Activated B cell treated with CpG ODN at 0.5 μM for 24 hours (primary cell): ENCODE results near the gene PAIP2B. TPM values are rescaled to one million over a fixed set of nuclear protein-coding genes. Genes with fewer than 3 reads are reported as not detected.

ENCODE experiments used
- ATAC-seq: fragments of 200-7000 bp; cut with Tn5 transposase; one replicate; pipeline ENCODE4 v1.10.0; 2021; ENCODE audit warnings: low read depth, mild to moderate bottlenecking, moderate library complexity
- CTCF ChIA-PET: fragments of 350-600 bp; sonication (Branson Sonifier 250); formaldehyde crosslinking; loops from one replicate; lab custom pipeline; 2021; ENCODE audit warnings: antibody characterized with exemption; lab: Charles Lee
- POLR2A ChIA-PET: fragments of 350-600 bp; sonication (Branson Sonifier 250); formaldehyde crosslinking; loops from one replicate; lab custom pipeline; 2021; ENCODE audit warnings: antibody characterized with exemption; lab: Charles Lee
- DNase-seq: peaks from one replicate; pipeline ENCODE4 v3.0.0; 2022
- H3K27ac Mint-ChIP-seq: one replicate; pipeline ENCODE4 v1.8.0; 2020; ENCODE audit warnings: mixed read lengths
- H3K27me3 Mint-ChIP-seq: one replicate; pipeline ENCODE4 v1.8.0; 2021; ENCODE audit warnings: mixed read lengths
- H3K36me3 Mint-ChIP-seq: one replicate; pipeline ENCODE4 v1.8.0; 2021; ENCODE audit warnings: low read depth, mixed read lengths
- H3K4me1 Mint-ChIP-seq: one replicate; pipeline ENCODE4 v1.8.0; 2021; ENCODE audit warnings: mixed read lengths
- H3K4me3 Mint-ChIP-seq: one replicate; pipeline ENCODE4 v1.8.0; 2020; ENCODE audit warnings: mild to moderate bottlenecking, mixed read lengths
- H3K9me3 Mint-ChIP-seq: one replicate; pipeline ENCODE4 v1.8.0; 2020; ENCODE audit warnings: mixed read lengths
- intact Hi-C: fragments of 100-400 bp; cut with micrococcal nuclease; formaldehyde crosslinking; loops from one replicate; pipeline ENCODE4 v1.15.1; 2024
- total RNA-seq: library from RNA; stranded (reverse); gene quantifications from 2 replicates; pipeline ENCODE4 v1.2.3, GENCODE V29; 2022
- TF ChIP-seq, protein P1 (sequence below): fragments of 200-600 bp; IDR thresholded peaks from one replicate; pipeline ENCODE4 v1.8.0; 2022; ENCODE audit warnings: antibody characterized with exemption, mild to moderate bottlenecking

Gene PAIP2B
- total RNA-seq, 1 donor from 2014 or later, result 3.7 TPM

DNA sequence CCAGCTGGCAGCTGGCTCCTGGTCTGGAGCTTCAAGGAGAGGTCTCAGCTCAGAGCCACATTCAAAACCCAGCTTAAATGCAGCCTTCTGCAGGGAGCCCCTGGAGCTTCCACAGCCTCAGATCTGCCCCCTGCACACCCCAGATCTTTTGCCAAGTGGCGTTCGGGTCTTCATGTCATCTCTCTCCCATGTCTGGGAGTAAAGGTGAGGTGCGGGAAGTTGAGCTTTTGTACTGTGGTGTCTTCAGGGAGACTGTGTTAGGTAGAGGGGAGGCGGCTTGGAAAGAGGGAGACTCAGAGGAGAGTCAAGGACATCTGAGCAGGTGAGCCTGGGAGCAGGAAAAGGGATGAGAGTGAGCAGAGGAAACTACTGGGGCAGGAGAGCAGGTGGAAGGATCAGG lies 71.1 kb downstream of the PAIP2B start:
- Mint-ChIP-seq H3K9me3 (no peaks in the 10 kb centered on the region), H3K4me1 (peaks cover 4% of the 10 kb centered on the region), H3K27ac (no peak overlapping the region), H3K4me3 (no peak overlapping the region), H3K36me3 (peaks cover 10% of the 10 kb centered on the region), H3K27me3 (peaks cover 10% of the 10 kb centered on the region)
- ChIA-PET CTCF (interaction anchor here (0.7 to 2.9 kb wide), 8 partner anchors 29 to 356 kb away, joined by 3 to 18 read pairs (median 4); partner anchors contain the start of gene ZNF638), POLR2A (interaction anchor here (1.5 kb wide), 1 partner anchor 84 kb away, joined by 3 read pairs; no protein-coding TSS in a partner anchor)
- ATAC-seq (no peak), DNase-seq (no peak)
- intact Hi-C loops, result loop anchor here (1.0 to 5.0 kb wide), 2 partner anchors 121 to 133 kb away; no protein-coding TSS in a partner anchor
- TF ChIP-seq, protein P1, sequence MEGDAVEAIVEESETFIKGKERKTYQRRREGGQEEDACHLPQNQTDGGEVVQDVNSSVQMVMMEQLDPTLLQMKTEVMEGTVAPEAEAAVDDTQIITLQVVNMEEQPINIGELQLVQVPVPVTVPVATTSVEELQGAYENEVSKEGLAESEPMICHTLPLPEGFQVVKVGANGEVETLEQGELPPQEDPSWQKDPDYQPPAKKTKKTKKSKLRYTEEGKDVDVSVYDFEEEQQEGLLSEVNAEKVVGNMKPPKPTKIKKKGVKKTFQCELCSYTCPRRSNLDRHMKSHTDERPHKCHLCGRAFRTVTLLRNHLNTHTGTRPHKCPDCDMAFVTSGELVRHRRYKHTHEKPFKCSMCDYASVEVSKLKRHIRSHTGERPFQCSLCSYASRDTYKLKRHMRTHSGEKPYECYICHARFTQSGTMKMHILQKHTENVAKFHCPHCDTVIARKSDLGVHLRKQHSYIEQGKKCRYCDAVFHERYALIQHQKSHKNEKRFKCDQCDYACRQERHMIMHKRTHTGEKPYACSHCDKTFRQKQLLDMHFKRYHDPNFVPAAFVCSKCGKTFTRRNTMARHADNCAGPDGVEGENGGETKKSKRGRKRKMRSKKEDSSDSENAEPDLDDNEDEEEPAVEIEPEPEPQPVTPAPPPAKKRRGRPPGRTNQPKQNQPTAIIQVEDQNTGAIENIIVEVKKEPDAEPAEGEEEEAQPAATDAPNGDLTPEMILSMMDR, result no peak

DNA sequence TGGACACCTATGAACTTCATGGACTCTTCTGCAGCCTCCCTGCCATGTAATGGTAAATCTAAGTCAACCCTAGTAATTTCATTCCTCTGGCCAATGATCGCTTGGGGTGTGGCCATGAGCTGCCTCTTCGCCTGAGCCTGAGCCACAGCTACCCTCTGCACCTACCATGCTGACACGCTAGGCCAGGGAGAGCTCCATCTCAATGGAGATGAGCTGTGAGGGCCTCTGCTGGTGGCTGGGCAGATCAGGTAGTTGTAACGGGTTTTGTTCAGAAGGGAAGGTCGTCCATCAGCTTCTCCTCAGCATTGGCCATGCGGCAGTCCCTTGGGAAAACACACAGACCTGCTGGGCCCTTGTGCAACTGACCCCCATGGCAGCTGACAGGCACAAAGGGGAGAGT lies 72.1 kb downstream of the PAIP2B start:
- intact Hi-C loops, result loop anchor here (1.0 to 5.0 kb wide), 3 partner anchors 105 to 131 kb away; no protein-coding TSS in a partner anchor
- Mint-ChIP-seq H3K36me3 (peaks cover 19% of the 10 kb centered on the region), H3K4me1 (peaks cover 4% of the 10 kb centered on the region), H3K27me3 (peaks cover 10% of the 10 kb centered on the region), H3K4me3 (no peak overlapping the region), H3K27ac (no peak overlapping the region), H3K9me3 (no peaks in the 10 kb centered on the region)
- ChIA-PET CTCF (interaction anchor here (0.8 to 2.1 kb wide), 5 partner anchors 12 to 131 kb away, joined by 3 to 18 read pairs (median 4); no protein-coding TSS in a partner anchor), POLR2A (interaction anchor here (1.5 kb wide), 1 partner anchor 83 kb away, joined by 3 read pairs; no protein-coding TSS in a partner anchor)
- ATAC-seq, result peak; percentile 57
- TF ChIP-seq, protein P1, result no peak
- DNase-seq, result no peak

GRCh38 chr2:71154279-71154678 lies 72.6 kb downstream of the PAIP2B start:
- POLR2A ChIA-PET, result interaction anchor here (1.5 kb wide), 1 partner anchor 82 kb away, joined by 3 read pairs; no protein-coding TSS in a partner anchor
- no peak overlapping the region for H3K27ac Mint-ChIP-seq
- H3K9me3 Mint-ChIP-seq, result no peaks in the 10 kb centered on the region
- ATAC-seq (no peak), DNase-seq (no peak)
- CTCF ChIA-PET, result interaction anchor here (1.2 to 1.9 kb wide), 3 partner anchors 12 to 131 kb away, joined by 3 to 18 read pairs (median 4); no protein-coding TSS in a partner anchor
- peaks cover 4% of the 10 kb centered on the region for H3K4me1 Mint-ChIP-seq
- peaks cover 10% of the 10 kb centered on the region for H3K27me3 Mint-ChIP-seq
- H3K36me3 Mint-ChIP-seq, result peaks cover 24% of the 10 kb centered on the region
- TF ChIP-seq, protein P1, result no peak
- no peak overlapping the region for H3K4me3 Mint-ChIP-seq
- intact Hi-C loops, result loop anchor here (1.0 kb wide), 1 partner anchor 105 kb away; no protein-coding TSS in a partner anchor

GRCh38 chr2:71153585-71154224 lies 73.2 kb downstream of the PAIP2B start:
- TF ChIP-seq, protein P1, result no peak
- ChIA-PET CTCF (interaction anchor here (1.2 kb wide), 1 partner anchor 11 kb away, joined by 3 read pairs; no protein-coding TSS in a partner anchor), POLR2A (no interaction called here)
- no peaks in the 10 kb centered on the region for H3K9me3 Mint-ChIP-seq
- no peak overlapping the region for H3K27ac Mint-ChIP-seq
- H3K4me1 Mint-ChIP-seq, result peaks cover 4% of the 10 kb centered on the region
- H3K4me3 Mint-ChIP-seq, result no peak overlapping the region
- intact Hi-C loops, result loop anchor here (1.0 kb wide), 1 partner anchor 104 kb away; no protein-coding TSS in a partner anchor
- ATAC-seq (no peak), DNase-seq (no peak)
- peaks cover 30% of the 10 kb centered on the region for H3K36me3 Mint-ChIP-seq
- peaks cover 10% of the 10 kb centered on the region for H3K27me3 Mint-ChIP-seq

GRCh38 chr2:71151620-71152019 lies 75.3 kb downstream of the PAIP2B start:
- CTCF ChIA-PET, result no interaction called here
- intact Hi-C loops, result no loop called here
- no peak overlapping the region for H3K4me3 Mint-ChIP-seq
- no peaks in the 10 kb centered on the region for H3K4me1 Mint-ChIP-seq
- no peak for DNase-seq
- TF ChIP-seq, protein P1, result no peak
- ATAC-seq, result no peak
- H3K27ac Mint-ChIP-seq, result no peak overlapping the region
- H3K27me3 Mint-ChIP-seq, result peaks cover 3% of the 10 kb centered on the region
- H3K9me3 Mint-ChIP-seq, result no peaks in the 10 kb centered on the region
- POLR2A ChIA-PET, result no interaction called here
- peaks cover 49% of the 10 kb centered on the region for H3K36me3 Mint-ChIP-seq
